Astrocyte (in vitro differentiated cells and primary cell): ENCODE data around the gene SNX2. TPM values are rescaled to one million over a fixed set of nuclear protein-coding genes. Genes with fewer than 3 reads are reported as not detected.

Experiments
- DNase-seq: peaks from one replicate; pipeline ENCODE4 v3.0.0-alpha.2; 2010; ENCODE audit warnings: low read depth
- FAIRE-seq: peaks from 2 replicates; lab custom pipeline; 2011; peaks lifted over from hg19 to GRCh38; lab: Jason Lieb, UNC
- H2AFZ ChIP-seq: 2 replicates; pipeline ENCODE4 v1.6.0; 2012; ENCODE audit warnings: low read depth, low read length, inconsistent platforms
- H3K27ac ChIP-seq: 2 replicates; pipeline ENCODE4 v1.5.1; 2011; ENCODE audit warnings: low read depth, low read length, inconsistent platforms
- H3K27me3 ChIP-seq: 2 replicates; pipeline ENCODE4 v1.6.0; 2011; ENCODE audit warnings: low read length, inconsistent platforms; ENCODE audit not compliant: insufficient read depth
- H3K36me3 ChIP-seq: 2 replicates; pipeline ENCODE4 v1.5.1; 2011; ENCODE audit warnings: low read length, inconsistent platforms; ENCODE audit not compliant: insufficient read depth
- H3K4me1 ChIP-seq: 2 replicates; pipeline ENCODE4 v1.5.1; 2011; ENCODE audit warnings: low read length, inconsistent platforms; ENCODE audit not compliant: insufficient read depth
- H3K4me2 ChIP-seq: 2 replicates; pipeline ENCODE4 v1.6.0; 2012; ENCODE audit warnings: low read length, inconsistent platforms
- H3K4me3 ChIP-seq: 2 replicates; pipeline ENCODE4 v1.5.1; 2011; ENCODE audit warnings: low read depth, mild to moderate bottlenecking, low read length, inconsistent platforms; ENCODE audit not compliant: insufficient read depth
- H3K79me2 ChIP-seq: 2 replicates; pipeline ENCODE4 v1.6.0; 2012; ENCODE audit warnings: mild to moderate bottlenecking, low read length, inconsistent platforms; ENCODE audit not compliant: insufficient read depth
- H3K9ac ChIP-seq: 2 replicates; pipeline ENCODE4 v1.6.0; 2012; ENCODE audit warnings: mild to moderate bottlenecking, low read length, inconsistent platforms
- H3K9me3 ChIP-seq: 2 replicates; pipeline ENCODE4 v1.5.1; 2012; ENCODE audit warnings: low read depth, mild to moderate bottlenecking, low read length, inconsistent platforms; ENCODE audit not compliant: insufficient read depth
- H4K20me1 ChIP-seq: 2 replicates; pipeline ENCODE4 v1.6.0; 2012; ENCODE audit warnings: low read length, inconsistent platforms; ENCODE audit not compliant: insufficient read depth
- H3K27ac Mint-ChIP-seq: one replicate; pipeline ENCODE4 v1.8.0; 2021; ENCODE audit warnings: mild to moderate bottlenecking, mixed read lengths; ENCODE audit not compliant: unreplicated experiment
- H3K27me3 Mint-ChIP-seq: one replicate; pipeline ENCODE4 v1.8.0; 2021; ENCODE audit warnings: low read depth, mixed read lengths; ENCODE audit not compliant: unreplicated experiment
- H3K36me3 Mint-ChIP-seq: one replicate; pipeline ENCODE4 v1.8.0; 2021; ENCODE audit warnings: low read depth, mixed read lengths; ENCODE audit not compliant: unreplicated experiment
- H3K4me1 Mint-ChIP-seq: one replicate; pipeline ENCODE4 v1.8.0; 2021; ENCODE audit warnings: low read depth, mixed read lengths; ENCODE audit not compliant: unreplicated experiment
- H3K4me3 Mint-ChIP-seq: one replicate; pipeline ENCODE4 v1.8.0; 2021; ENCODE audit warnings: mild to moderate bottlenecking, moderate library complexity, mixed read lengths; ENCODE audit not compliant: unreplicated experiment
- H3K9me3 Mint-ChIP-seq: one replicate; pipeline ENCODE4 v1.8.0; 2021; ENCODE audit warnings: mild to moderate bottlenecking, mixed read lengths; ENCODE audit not compliant: unreplicated experiment
- EZH2 ChIP-seq: IDR thresholded peaks from 2 replicates; pipeline ENCODE4 v1.6.1; 2012; ENCODE audit warnings: mild to moderate bottlenecking, low read length, inconsistent platforms; ENCODE audit not compliant: insufficient read depth
- total RNA-seq: library from RNA; stranded (reverse); gene quantifications from 2 replicates; pipeline ENCODE4 v1.2.1, GENCODE V29; 2021
- TF ChIP-seq, protein P1 (sequence below): IDR thresholded peaks from 2 replicates; pipeline ENCODE4 v1.5.1; 2011; ENCODE audit warnings: low read depth, mild to moderate bottlenecking, inconsistent platforms, low read length, moderate library complexity; ENCODE audit not compliant: insufficient read depth

SNX2 gene
- total RNA-seq, 1 donor from 2014 or later: 87.2 TPM

DNA sequence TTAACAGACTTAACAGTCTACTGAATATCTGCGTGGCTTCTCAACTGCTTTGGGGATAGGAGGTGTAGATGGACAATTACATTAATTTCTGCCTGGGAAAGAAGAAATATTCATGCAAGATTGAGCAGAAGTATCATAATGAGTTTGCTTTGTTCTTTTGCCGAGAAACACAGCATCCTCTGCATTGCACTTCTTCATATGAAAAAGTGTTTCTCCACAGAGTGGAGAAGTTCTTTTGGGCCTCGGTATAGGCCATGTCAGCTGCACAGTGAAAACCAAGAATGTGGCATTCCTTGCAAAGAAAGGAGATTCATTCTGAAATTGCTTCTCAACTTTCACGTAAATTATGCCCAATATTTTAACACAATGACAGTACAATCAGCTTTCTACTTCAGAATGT lies 17.6 kb upstream of the SNX2 start:
- FAIRE-seq: no peak

DNA sequence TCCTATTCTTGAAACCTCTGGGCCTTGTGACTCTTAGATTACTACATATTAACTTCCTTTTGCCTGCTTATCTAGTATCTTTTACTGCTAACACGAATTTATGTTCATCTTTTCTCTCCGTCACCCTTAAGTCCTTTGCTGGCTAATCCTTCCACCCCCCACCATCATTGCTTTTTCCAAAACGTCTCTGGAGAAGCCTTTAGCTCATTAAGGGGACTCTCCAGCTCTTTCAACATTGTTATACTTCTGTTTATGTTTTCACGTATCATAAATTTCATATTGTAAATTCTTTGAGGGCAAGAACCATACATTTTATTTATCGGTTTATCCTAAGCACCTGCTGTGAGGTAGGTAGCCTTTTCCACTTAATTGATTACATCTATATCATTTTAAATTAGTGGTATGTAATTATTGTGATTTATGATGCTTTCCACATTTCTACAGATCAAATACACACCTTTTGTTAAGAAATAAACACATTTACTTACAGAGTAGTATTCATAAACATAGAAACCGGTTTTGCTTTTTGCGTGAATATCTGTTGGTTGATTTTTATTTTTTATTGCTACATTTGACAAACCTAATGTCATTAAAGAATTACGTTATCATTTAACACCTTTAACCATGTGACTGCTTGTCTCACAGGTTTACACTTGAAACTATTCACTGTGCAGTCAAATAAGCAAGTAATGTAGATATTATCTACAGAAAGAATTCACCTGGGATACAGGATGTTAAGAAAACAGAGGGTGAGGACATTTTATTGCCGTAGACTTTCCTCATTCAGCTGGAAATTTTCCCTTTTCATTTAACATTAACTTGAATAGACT lies 15.4 kb upstream of the SNX2 start:
- H4K20me1 ChIP-seq: no peaks in the 10 kb centered on the region
- H3K9me3 ChIP-seq: no peaks in the 10 kb centered on the region
- Mint-ChIP-seq H3K9me3 (no peaks in the 10 kb centered on the region), H3K27ac (no peak overlapping the region), H3K4me3 (no peak overlapping the region), H3K27me3 (no peaks in the 10 kb centered on the region), H3K36me3 (no peaks in the 10 kb centered on the region), H3K4me1 (peaks cover 18% of the 10 kb centered on the region)
- H3K4me1 ChIP-seq: no peaks in the 10 kb centered on the region
- no peak overlapping the region for H3K4me3 ChIP-seq
- H3K4me2 ChIP-seq: no peak overlapping the region
- no peak overlapping the region for H2AFZ ChIP-seq
- FAIRE-seq: no peak
- H3K9ac ChIP-seq: no peak overlapping the region
- no peaks in the 10 kb centered on the region for H3K27me3 ChIP-seq
- no peak for DNase-seq
- no peaks in the 10 kb centered on the region for H3K36me3 ChIP-seq
- no peak for TF ChIP-seq EZH2
- TF ChIP-seq, protein P1, sequence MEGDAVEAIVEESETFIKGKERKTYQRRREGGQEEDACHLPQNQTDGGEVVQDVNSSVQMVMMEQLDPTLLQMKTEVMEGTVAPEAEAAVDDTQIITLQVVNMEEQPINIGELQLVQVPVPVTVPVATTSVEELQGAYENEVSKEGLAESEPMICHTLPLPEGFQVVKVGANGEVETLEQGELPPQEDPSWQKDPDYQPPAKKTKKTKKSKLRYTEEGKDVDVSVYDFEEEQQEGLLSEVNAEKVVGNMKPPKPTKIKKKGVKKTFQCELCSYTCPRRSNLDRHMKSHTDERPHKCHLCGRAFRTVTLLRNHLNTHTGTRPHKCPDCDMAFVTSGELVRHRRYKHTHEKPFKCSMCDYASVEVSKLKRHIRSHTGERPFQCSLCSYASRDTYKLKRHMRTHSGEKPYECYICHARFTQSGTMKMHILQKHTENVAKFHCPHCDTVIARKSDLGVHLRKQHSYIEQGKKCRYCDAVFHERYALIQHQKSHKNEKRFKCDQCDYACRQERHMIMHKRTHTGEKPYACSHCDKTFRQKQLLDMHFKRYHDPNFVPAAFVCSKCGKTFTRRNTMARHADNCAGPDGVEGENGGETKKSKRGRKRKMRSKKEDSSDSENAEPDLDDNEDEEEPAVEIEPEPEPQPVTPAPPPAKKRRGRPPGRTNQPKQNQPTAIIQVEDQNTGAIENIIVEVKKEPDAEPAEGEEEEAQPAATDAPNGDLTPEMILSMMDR: no peak
- no peak overlapping the region for H3K27ac ChIP-seq
- H3K79me2 ChIP-seq: no peaks in the 10 kb centered on the region

More for the DNA sequence above, 17.6 kb upstream of the SNX2 start:
- Mint-ChIP-seq H3K4me1 (peaks cover 18% of the 10 kb centered on the region), H3K27me3 (no peaks in the 10 kb centered on the region), H3K36me3 (no peaks in the 10 kb centered on the region), H3K4me3 (no peak overlapping the region), H3K27ac (peak overlapping the region; percentile 88), H3K9me3 (no peaks in the 10 kb centered on the region)
- no peaks in the 10 kb centered on the region for H3K79me2 ChIP-seq
- no peak overlapping the region for H2AFZ ChIP-seq
- H3K27me3 ChIP-seq: no peaks in the 10 kb centered on the region
- no peak overlapping the region for H3K4me3 ChIP-seq
- DNase-seq: no peak
- no peaks in the 10 kb centered on the region for H3K4me1 ChIP-seq
- H3K9me3 ChIP-seq: no peaks in the 10 kb centered on the region
- H3K27ac ChIP-seq: no peak overlapping the region
- H3K36me3 ChIP-seq: no peaks in the 10 kb centered on the region
- no peak overlapping the region for H3K9ac ChIP-seq
- no peak for TF ChIP-seq EZH2
- TF ChIP-seq, protein P1: no peak
- H4K20me1 ChIP-seq: no peaks in the 10 kb centered on the region
- no peak overlapping the region for H3K4me2 ChIP-seq

DNA sequence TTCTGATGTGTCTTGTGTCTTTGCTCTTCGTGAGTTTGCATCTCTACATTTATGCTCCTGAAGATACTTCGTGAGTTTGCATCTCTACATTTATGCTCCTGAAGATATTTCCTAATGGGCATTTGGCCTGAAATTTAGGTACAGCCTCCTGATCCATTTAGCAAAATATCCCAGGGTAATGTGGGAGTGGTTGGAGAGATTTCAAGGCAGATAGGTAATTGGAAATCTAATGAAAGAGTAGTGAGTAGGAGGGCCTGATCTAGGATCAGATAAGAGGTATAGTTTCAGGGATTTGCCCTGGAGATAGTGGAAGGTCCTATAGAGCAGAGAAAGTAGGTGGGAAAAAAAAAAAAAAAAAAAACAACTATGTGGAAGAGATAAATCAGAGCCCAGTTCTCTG lies 14.6 kb upstream of the SNX2 start:
- H3K27me3 ChIP-seq: no peaks in the 10 kb centered on the region
- no peaks in the 10 kb centered on the region for H3K79me2 ChIP-seq
- H3K9me3 ChIP-seq: no peaks in the 10 kb centered on the region
- no peaks in the 10 kb centered on the region for H3K36me3 Mint-ChIP-seq
- no peak overlapping the region for H2AFZ ChIP-seq
- no peak overlapping the region for H3K4me2 ChIP-seq
- no peak overlapping the region for H3K4me3 Mint-ChIP-seq
- H3K4me1 Mint-ChIP-seq: peaks cover 18% of the 10 kb centered on the region
- H3K9ac ChIP-seq: no peak overlapping the region
- no peak overlapping the region for H3K27ac ChIP-seq
- DNase-seq: no peak
- H3K4me3 ChIP-seq: no peak overlapping the region
- no peak overlapping the region for H3K27ac Mint-ChIP-seq
- H3K36me3 ChIP-seq: no peaks in the 10 kb centered on the region
- H3K9me3 Mint-ChIP-seq: no peaks in the 10 kb centered on the region
- no peaks in the 10 kb centered on the region for H3K4me1 ChIP-seq
- TF ChIP-seq, protein P1: no peak
- TF ChIP-seq EZH2: no peak
- H4K20me1 ChIP-seq: no peaks in the 10 kb centered on the region
- no peak for FAIRE-seq
- H3K27me3 Mint-ChIP-seq: no peaks in the 10 kb centered on the region
